ENCODE data around the gene FBXO48. TPM values are rescaled to one million over a fixed set of nuclear protein-coding genes. Genes with fewer than 3 reads are reported as not detected.

FBXO48 gene
- total and polyA plus RNA-seq, 4 donors, result 0.52 to 1.9 (median 0.96) TPM

GRCh38 chr2:68436270-68436669 lies 30.8 kb downstream of the FBXO48 start:
- peaks cover 0 to 3% (median 0%) of the 10 kb centered on the region in 4 donors for H3K9me3 ChIP-seq (ENCODE audit: control insufficient read depth in 4 of 4, insufficient read depth in 3 of 4, low read length in 3 of 4)
- ATAC-seq (ENCODE audit: insufficient read depth, low FRiP score) (no peak), DNase-seq (no peak)
- no peak for TF ChIP-seq CTCF (IDR thresholded peaks at IDR 0.05; ENCODE audit: control extremely low read depth, extremely low read depth)
- peak overlapping the region in 1 of 2 donors; percentile 42 for H3K27ac ChIP-seq (ENCODE audit: low read depth in 1 of 2, low read length in 1 of 2)
- no peaks in the 10 kb centered on the region for H3K27me3 ChIP-seq (ENCODE audit: control insufficient read depth in 3 of 3, insufficient read depth in 3 of 3, low read length in 2 of 3)
- peaks cover 0 to 12% (median 5%) of the 10 kb centered on the region in 5 donors for H3K4me1 ChIP-seq (ENCODE audit: control insufficient read depth in 5 of 5, insufficient read depth in 5 of 5, low read length in 5 of 5)
- H3K4me3 ChIP-seq, result no peak overlapping the region
- 52 to 76% methylated on average over 4 of the region's 4 CpGs for WGBS, 2 donors
- H3K9ac ChIP-seq (ENCODE audit: insufficient read depth in 1 of 2, low read length in 2 of 2), result no peak overlapping the region
- H3K36me3 ChIP-seq (ENCODE audit: control insufficient read depth in 4 of 4, insufficient read depth in 4 of 4, low read length in 4 of 4), result no peaks in the 10 kb centered on the region

DNA sequence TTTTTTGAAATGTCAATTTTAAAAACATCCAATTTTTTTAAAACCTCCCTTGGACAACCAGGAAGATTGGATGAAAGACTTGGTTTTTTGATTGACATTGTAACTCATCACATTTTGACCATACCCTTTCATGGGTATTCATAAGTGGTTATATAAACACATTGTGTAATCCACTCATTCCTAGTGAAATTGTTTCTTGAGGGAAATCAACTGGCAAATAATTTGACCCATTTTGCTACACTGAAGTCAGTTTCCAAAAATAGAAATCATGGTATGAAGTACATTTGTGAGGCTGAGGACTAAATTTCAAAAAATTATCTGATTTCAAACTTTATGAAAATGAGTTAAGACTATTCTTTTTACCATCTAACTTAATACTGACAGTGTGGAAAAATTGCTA lies 31.5 kb downstream of the FBXO48 start:
- no peak overlapping the region for H3K9ac ChIP-seq (ENCODE audit: insufficient read depth in 1 of 2, low read length in 2 of 2)
- no peak for ATAC-seq (ENCODE audit: insufficient read depth, low FRiP score)
- H3K9me3 ChIP-seq (ENCODE audit: control insufficient read depth in 4 of 4, insufficient read depth in 3 of 4, low read length in 3 of 4), result peaks cover 0 to 3% (median 0%) of the 10 kb centered on the region in 4 donors
- H3K27ac ChIP-seq (ENCODE audit: low read depth in 1 of 2, low read length in 1 of 2), result no peak overlapping the region
- H3K4me1 ChIP-seq (ENCODE audit: control insufficient read depth in 5 of 5, insufficient read depth in 5 of 5, low read length in 5 of 5), result peaks cover 0 to 12% (median 5%) of the 10 kb centered on the region in 5 donors
- DNase-seq, result peak in 2 of 3 donors; percentile 58 to 71
- TF ChIP-seq CTCF (IDR thresholded peaks at IDR 0.05; ENCODE audit: control extremely low read depth, extremely low read depth), result no peak
- no peak overlapping the region for H3K4me3 ChIP-seq
- no peaks in the 10 kb centered on the region for H3K27me3 ChIP-seq (ENCODE audit: control insufficient read depth in 3 of 3, insufficient read depth in 3 of 3, low read length in 2 of 3)
- H3K36me3 ChIP-seq (ENCODE audit: control insufficient read depth in 4 of 4, insufficient read depth in 4 of 4, low read length in 4 of 4), result no peaks in the 10 kb centered on the region

- H3K4me1 ChIP-seq (ENCODE audit: control insufficient read depth in 5 of 5, insufficient read depth in 5 of 5, low read length in 5 of 5), result peaks cover 0 to 12% (median 5%) of the 10 kb centered on the region in 5 donors
- no peak for TF ChIP-seq CTCF (IDR thresholded peaks at IDR 0.05; ENCODE audit: control extremely low read depth, extremely low read depth)
- no peak for DNase-seq
- ATAC-seq (ENCODE audit: insufficient read depth, low FRiP score), result no peak
- no peaks in the 10 kb centered on the region for H3K36me3 ChIP-seq (ENCODE audit: control insufficient read depth in 4 of 4, insufficient read depth in 4 of 4, low read length in 4 of 4)
- H3K27ac ChIP-seq (ENCODE audit: low read depth in 1 of 2, low read length in 1 of 2), result peak overlapping the region in 1 of 2 donors; percentile 64
- H3K4me3 ChIP-seq, result no peak overlapping the region
- no peak overlapping the region for H3K9ac ChIP-seq (ENCODE audit: insufficient read depth in 1 of 2, low read length in 2 of 2)
- H3K9me3 ChIP-seq (ENCODE audit: control insufficient read depth in 4 of 4, insufficient read depth in 3 of 4, low read length in 3 of 4), result peaks cover 0 to 3% (median 0%) of the 10 kb centered on the region in 4 donors
- H3K27me3 ChIP-seq (ENCODE audit: control insufficient read depth in 3 of 3, insufficient read depth in 3 of 3, low read length in 2 of 3), result no peaks in the 10 kb centered on the region
These were observed 32.1 kb downstream of the FBXO48 start for GRCh38 chr2:68434981-68435380.

Data from lung (tissue), 12 donors.